Breast epithelium (tissue), 3 donors: ENCODE data around the gene MTERF1.
"Not testable (repeated sequence)": the region's sequence is repeated elsewhere in the genome, so short reads cannot be mapped to it uniquely, and the experiment has no call there.

ENCODE experiments used
- POLR2A ChIP-seq: fragments of 450-650 bp; IDR thresholded peaks from one replicate; pipeline ENCODE4 v1.6.1; 2016; ENCODE audit warnings: antibody characterized with exemption, mild to moderate bottlenecking, moderate library complexity
- TF ChIP-seq, protein P1 (sequence below), 3 donors: fragments of 450-650 bp; IDR thresholded peaks; one replicate each; pipeline ENCODE4 v1.5.1; 2016 to 2017; ENCODE audit warnings: antibody characterized with exemption in 3 of 3, mild to moderate bottlenecking in 3 of 3, moderate library complexity in 3 of 3

GRCh38 chr7:91887336-91888213 lies 7.1 kb upstream of the MTERF1 start:
- TF ChIP-seq, protein P1, sequence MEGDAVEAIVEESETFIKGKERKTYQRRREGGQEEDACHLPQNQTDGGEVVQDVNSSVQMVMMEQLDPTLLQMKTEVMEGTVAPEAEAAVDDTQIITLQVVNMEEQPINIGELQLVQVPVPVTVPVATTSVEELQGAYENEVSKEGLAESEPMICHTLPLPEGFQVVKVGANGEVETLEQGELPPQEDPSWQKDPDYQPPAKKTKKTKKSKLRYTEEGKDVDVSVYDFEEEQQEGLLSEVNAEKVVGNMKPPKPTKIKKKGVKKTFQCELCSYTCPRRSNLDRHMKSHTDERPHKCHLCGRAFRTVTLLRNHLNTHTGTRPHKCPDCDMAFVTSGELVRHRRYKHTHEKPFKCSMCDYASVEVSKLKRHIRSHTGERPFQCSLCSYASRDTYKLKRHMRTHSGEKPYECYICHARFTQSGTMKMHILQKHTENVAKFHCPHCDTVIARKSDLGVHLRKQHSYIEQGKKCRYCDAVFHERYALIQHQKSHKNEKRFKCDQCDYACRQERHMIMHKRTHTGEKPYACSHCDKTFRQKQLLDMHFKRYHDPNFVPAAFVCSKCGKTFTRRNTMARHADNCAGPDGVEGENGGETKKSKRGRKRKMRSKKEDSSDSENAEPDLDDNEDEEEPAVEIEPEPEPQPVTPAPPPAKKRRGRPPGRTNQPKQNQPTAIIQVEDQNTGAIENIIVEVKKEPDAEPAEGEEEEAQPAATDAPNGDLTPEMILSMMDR (IDR thresholded peaks at IDR 0.05), result not testable (repeated sequence)
- not testable (repeated sequence) for TF ChIP-seq POLR2A
